Ammon's horn (tissue), 1 donor: ENCODE data around the gene RGS11.

Experiments used
- DNase-seq: peaks from one replicate; pipeline ENCODE4 v3.0.0-alpha.2; 2016; ENCODE audit warnings: low spot score

RGS11 gene

DNA sequence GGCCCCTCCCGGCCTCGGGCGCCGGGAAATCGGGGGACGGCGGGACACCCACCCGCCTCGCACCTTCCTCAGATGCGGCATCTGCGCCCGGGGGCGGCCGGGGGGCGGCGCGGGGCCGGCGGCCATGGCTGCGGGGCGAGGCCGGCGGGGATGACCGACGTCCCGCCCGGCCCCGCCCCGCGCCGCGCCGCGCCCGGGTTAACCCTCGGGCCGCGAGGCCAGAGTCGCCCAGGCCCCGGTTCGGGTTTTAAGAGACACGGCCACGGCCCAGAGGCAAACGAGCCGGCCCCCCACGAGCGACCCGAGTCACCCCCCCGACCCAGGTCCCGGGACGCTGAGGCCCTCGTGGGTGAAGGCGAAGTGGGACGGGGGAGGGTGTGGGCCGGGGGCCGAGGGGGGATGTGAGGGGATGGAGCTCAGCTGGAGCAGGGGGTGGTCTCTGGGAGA, at the start of gene RGS11:
TSS of gene RGS11 (minus strand) at position 159 of the 447 bp plus-strand sequence. CDS start at position 126, 33 bp downstream.
- DNase-seq = no peak

DNA sequence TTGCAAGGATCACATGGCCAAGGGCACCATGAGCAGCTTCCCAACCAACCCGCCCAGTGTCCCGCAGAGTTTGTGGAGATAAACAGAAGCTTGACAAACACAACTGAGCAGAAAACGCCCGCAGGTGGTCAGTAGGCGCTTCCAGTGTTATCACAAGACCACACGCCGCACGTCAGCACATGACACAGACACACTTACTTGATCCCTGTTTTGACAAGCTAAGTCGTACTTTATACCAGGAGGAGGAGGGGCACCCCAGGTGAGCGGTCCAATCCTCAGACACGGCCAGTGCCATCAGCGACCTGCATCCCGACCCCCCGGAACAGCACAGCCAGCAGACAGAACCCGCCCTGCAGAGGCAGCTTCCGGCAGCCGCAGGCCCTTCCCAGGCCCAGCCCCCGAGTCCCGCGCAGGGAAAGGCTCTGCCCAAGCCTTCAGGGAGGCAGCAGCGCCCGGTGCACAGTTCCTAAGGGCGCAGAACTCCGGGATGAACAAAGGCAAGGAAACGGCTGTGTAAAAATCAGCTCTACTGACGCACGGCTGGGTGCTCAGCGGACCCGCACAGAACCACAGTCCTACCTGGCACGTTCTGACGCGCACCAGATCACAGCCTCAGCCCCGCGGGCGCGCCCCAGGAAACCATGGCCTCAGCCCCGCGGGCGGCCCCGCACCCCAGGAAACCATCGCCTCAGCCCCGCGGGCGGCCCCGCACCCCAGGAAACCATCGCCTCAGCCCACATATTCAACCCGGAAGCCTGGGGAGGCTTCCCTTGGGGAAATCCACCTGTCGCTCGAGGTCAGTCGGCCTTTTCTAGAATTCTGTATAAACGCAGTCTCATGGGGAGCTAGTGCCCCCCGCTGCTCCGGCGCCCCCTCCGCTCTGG, 48.9 kb upstream of the RGS11 start:
- no peak for DNase-seq

DNA sequence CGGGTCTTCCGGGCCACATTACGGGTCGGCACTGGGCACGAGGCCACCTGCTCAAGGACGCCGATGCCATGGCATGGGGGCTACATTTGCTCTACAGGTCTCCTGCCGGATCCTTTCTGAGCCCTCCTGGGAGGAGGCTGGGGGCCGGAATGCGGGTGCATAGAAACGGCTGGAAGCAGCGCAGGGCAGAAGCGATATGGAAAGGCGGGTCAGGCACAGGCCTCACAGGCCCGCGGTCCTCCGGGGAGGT, 48.4 kb upstream of the RGS11 start:
- no peak for DNase-seq

DNA sequence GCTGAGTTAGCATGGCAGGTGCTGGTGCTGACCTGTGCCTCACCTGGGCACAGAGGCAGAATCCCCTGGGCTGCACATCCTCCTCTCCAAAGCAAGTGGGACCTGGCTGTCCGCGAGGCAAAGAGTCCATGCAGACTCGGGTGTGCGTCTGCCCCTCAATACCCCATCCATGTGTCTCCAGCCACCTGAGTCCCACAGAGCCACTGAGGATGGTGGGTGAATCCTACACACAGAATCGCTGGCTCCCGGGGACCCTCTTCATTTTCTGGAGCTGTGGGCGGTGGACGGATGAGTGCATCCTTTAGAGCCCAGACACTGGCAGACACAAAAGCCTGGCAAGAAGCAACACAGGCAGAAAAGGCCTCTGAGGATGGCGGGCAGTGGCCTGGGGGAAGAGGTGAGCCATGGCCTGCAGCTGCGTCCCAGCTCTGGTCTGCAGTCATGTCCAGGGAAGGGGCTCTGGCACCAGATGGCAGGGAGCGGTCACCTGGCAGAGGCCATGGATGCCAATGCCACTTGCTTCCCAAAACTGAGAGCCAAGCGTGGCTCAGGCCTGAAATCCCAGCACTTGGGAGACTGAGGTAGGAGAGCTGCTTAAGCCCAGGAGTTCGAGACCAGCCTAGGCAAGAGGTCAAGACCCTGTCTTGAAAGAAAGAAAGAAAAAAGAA, 46.9 kb upstream of the RGS11 start:
- no peak for DNase-seq

DNA sequence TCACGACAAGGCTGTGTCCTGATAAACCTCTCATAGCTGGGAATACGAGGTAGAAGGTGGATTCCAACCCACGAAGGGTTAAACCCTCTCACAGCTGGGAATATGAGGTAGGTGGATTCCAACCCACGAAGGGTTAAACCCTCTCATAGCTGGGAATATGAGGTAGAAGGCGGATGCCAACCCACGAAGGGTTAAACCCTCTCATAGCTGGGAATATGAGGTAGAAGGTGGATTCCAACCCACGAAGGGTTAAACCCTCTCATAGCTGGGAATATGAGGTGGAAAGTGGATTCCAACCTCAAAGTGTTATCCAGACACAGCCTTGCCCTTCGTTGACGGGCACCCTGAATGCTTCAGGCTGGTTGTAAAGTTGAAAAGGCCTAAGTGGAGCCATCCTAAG, 45.8 kb upstream of the RGS11 start:
- no peak for DNase-seq

DNA sequence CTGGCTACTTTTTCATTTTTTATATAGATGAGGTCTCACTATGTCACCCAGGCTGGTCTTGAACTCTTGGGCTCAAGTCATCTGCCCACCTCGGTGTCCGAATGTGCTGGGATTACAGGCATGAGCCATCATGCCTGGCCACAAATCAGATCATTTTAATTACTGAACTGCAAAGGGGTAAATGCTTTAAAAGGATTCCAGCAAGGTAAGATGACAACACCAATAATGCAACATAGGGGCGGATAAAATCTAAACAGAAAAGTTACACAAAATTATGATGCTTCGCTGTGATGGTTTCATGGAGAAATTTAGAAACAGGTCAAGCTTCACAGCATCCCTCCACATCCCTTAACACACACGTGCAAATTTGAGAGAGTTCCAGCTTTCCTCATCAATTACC, 44.5 kb upstream of the RGS11 start:
- DNase-seq = no peak

DNA sequence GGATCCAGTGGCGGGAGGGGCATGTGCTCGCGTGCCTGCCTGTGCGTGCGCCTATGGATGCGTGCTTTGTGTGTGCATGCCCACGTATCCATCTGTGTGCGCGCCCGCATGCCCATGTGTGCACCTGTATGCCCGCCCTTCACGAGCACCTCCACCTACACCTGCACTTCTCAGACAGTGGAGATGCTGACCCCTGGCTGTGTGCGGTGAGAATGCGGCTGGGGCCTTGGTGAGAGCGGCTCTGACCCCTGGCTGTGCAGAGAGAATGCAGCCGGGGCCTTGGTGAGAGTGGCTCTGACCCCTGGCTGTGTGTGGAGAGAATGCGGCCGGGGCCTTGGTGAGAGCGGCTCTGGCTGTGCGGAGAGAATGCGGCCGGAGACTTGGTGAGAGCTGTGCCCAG, 42.9 kb upstream of the RGS11 start:
- DNase-seq = no peak

DNA sequence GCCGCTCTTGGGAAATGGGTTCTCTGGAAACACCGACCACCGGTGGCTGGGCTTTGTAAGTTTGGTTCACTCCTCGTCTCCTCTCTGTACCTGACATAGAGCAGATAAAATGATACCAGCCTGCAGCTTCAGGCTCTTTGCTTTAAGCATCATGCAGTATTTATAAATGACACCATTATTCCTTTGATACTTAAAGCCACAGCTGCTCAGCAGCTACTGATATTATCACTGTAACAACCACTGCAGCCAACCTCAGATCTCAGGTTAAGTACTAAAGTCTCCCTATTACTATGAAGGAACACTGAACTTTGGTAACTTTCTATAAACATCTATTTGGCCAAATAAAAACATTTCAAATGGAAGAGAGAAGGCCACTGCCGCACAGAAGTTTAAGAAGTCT, 41.8 kb upstream of the RGS11 start:
- DNase-seq = no peak

DNA sequence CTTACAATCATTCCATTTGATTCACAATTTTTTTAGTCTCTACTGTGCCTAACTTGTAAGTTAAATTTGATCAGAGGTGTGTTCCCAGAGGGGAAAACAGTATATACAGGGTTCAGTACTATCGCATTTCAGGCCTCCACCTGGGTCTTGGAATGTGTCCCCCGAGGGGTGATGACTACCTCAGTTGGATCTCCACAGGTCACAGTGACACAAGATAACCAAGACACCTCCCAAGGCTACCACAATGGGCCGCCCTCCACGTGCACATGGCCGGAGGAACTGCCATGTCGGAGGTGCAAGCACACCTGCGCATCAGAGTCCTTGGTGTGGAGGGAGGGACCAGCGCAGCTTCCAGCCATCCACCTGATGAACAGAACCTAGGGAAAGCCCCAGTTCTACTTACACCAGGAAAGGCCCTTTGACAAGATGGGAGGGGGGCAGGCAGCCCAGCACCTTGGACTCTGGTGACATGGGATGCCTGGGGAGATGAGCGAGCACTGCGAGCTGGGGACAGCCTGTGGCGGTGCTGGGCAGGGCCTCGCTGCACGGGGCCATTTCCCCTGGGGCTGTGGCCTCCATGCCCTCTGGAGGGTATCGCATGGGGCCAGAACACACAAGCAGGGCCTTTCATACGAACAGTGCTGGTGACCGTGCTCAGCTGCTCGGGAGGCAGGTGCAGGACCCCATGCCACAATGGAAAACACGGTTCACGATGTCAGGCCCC, 41.2 kb upstream of the RGS11 start:
- no peak for DNase-seq

DNA sequence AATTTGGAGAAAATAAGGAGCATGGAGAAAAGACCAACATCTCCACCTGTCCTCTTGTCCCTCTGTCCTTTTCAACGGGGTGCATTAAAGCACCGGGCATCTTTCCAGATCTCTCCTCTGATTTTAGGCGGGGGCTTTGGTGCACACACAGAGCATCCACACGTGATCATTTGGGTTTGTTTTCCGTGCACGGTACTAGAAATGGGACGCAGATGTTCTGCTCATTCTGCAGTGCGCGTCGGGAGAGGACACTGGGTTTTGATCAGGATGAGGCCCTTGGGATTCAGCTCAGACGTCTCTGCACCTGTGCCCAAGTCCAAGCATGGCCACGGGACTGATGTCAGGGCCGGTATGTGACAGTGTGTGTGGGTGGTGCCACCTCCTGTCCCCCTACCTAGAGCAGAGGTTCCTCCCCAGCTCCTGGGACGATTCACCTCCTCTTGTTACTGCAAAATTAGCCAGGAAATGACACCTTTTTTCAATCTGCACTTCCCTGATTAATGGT, 39.1 kb upstream of the RGS11 start:
- DNase-seq = no peak

DNA sequence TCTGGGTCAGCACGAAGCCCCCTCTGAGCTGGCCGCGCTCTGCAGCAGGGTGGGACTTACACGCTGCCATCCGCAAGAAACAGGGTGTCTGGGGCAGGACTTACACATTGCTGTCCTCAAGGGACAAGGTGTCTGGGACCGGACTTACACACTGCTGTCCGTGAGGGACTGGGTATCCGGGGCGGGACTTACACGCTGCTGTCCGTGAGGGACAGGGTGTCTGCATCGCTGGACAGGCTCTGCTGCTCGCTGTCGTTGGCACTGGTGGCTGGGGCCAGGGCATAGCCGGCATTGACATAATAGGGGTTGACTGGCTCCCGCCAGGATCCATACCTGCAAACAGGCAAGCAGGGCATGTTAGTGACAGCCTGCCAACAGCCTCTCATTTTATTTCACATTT, 38.6 kb upstream of the RGS11 start:
- no peak for DNase-seq

DNA sequence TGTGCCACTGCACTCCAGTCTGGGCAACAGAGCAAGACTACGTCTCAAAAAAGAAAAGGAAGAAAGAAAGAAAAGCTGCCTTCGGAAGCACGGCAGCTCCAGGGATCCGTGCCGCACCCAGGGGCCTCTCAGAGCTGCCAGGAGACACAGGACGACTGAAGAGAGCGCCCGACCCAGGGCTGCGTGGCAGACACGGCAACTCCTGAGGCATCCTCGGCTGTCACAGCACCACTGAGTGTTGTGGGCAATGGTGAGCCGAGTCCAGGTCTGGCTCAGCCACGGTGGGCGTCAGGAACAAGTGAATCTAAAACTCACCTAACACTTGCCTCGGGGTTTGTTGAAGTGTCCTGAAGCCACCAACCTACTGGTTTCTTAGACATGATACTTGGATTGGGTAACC, 36.0 kb upstream of the RGS11 start:
- DNase-seq = no peak

DNA sequence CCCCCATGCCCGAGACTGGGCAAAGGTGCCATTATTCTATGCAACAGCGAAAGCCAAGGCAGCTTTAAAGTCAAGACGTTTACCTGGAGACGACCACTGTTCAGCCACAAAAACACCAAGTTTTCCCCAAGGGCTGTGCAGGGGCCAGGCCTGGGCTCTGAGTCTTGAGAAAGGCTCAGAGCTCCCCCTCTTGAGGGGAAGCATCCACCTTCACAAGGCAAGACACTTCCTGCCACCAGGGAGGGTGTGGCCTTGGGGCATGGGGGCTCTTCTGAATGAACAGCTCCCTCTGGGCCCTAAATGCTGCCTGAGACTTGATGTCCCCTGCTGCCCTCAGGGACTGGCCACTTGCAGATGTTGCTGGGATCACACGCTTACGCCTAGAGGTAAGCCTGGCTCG, 33.7 kb upstream of the RGS11 start:
- DNase-seq = no peak

DNA sequence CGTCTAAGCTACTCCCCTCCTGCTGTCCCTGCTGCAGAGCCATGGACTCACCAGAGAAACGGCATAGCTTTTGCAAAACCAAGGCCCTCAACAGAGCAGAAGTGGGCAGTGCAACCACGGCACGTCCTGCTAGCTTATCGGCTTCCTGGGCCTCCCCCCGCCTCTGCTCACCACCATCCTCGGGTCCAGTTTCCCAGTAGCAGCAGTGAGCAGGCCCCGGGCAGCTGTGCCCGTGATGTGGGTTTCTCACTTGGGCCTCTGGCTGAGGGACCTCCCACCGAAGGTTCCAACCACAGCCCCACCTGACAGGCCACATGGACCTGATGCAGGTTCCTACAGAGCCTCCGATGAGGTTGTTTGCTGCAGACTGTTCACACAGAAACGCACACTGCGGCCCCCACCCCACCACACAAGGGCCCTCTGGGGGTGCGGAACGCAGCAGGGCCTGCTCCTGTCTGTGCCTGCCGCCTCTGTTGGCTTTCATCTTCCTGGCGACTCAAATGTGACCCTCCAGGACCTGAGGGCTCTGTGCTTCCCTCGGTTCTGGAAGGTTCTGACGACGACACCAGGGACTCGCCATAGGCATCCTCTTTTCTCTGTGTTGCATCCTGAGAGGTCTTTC, 32.1 kb upstream of the RGS11 start:
- DNase-seq = no peak

DNA sequence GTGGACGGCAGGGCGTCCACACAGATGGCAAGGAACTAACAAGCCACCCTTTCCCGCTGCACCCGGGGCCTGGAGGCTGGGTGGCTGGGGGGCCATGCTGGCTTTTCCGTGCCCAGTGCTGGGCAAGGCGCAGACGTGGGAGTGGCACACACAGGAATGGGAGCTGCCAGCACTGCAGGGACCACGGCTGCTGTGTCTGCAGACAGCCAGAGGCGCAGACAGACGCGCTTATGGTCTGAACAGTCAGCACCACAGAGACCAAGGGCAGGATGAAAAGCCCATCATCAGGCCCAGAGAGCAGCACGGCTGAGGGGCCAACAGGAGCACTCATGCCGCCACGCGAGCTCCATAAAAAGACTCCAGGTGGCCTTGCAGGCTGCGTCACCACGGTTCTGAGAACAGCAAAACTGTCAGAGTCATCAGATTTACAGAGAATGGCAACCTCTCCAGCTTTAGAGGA, 31.2 kb upstream of the RGS11 start:
- peak; percentile 50 for DNase-seq

DNA sequence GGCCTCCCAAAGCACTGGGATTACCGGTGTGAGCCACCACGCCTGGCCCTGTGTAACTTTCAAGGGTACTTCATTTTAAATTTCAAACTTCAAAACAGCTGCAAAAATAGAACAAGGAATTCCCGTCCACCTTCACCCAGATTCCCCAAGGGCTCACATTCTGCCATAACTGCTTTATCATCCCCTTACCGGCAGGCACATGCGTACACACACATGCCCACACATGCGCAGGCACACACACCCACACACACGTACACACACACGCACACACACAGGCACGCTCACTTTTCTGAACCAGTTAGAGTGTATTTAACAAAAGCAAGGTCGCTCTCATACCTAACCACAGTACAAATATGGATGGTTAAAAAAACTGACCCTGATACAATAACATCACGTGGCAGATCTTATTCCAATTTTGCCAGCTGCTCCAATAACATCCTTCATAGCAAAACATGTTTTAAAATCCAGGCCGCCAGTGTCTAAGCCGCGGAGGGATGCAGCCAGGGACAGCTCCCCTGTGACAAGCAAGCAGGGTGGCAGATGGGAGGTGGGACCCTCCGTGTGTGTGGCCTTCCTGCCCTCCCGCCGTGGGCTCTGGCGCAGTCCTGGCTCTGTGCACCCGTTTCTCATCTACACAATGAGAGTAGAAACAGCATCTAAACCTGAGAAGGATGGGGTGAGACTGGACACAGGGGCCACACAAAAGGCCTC, 30.3 kb upstream of the RGS11 start:
- peak; percentile 55 for DNase-seq

DNA sequence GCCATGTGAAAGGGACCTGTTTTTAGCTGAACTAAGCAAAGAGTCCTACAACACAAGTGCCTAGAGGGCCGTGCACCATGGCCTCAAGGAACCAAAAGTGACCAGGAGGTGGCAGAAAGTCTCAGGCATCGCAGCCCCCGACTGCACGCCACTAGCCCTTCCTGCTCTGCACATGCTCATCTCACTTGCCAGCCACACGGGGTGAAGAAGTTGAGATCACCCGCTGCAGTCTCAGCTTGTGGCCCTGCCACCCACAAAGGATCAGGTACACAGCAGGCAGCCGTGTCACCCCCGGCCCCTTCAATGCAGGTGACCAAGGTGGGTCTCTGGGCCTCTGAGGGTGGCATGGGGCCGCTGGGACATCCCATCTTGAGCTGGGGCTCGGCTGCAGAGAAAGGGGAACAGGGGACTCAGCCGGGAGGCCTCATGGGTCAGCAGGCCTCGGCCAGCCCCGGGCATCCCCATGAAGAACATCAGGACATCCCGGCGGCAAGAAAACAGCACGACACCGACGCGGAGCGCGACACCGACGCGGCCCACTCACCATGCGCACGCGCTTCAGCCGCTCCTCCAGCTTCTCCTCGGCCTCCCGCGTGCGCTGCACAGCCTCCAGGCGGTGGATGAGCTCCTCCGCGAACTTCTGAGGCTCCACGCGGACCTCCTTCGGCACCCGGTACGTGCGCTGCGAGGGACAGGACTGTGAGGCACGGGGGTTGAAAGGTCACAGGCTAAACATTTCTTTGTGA, 28.2 kb upstream of the RGS11 start:
- DNase-seq = no peak

DNA sequence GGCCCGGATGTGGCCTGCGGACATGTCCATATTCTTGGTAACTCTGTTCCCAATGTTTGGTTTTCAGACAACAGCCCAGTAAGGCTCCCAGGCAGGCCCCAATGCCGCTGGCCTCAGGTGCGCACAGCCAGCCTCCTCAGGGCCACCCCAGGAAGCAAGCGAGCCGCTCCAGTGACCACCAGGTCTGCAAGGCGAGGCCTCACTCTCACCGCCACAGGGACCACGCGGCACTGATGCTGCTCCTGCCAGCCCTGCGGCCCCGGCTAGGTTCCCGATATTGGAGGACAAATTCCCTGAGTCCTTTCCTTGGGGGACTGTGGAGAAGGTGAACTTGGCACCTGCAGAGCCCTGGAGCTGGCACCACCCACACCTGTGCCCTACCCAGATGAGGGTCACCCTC, 26.2 kb upstream of the RGS11 start:
- DNase-seq = no peak

DNA sequence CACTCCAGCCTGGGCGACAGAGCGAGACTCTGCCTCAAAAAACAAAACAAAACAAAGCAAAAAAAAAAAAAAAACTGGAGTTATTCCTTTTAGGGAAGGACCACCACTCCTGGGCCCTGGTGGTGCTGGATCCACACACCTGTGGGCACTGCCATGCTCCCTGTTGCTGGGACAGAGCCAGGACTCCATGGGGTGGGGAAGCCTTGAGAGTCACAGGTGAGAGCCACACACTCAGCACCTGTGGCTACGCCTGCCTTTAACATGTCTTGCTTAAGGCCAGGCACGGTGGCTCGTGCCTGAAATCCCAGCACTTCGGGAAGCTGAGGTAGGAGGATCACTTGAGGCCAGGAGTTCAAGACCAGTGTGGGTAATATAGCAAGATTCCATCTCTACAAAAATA, 25.5 kb upstream of the RGS11 start:
- no peak for DNase-seq

DNA sequence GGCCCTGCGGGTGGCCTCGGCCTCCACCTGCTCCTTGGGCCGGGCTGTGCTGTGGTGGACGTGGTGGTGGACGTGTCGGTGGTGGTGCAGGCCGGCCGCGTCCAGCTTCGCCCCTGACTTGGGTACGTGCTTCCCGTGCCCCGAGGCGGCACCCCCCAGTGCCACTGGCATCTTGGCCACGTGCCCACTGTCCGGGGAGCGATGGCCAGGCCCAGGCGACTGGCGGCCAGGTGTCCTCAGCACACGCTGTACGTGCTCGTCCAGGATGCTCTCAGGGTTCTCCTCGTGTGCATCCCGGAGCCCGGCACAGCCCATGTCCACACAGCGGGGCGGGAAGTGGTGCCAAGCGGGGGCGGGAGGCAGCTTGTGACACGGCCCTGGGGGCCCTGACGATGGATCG, 22.1 kb upstream of the RGS11 start:
- DNase-seq = no peak
